Loucy (cell line): ENCODE results near the gene SPINT4.

ENCODE experiments used
- EZH2phosphoT487 ChIP-seq: fragments of 200-600 bp; IDR thresholded peaks from 2 replicates; pipeline ENCODE4 v1.6.1; 2018; ENCODE audit warnings: antibody characterized with exemption, mild to moderate bottlenecking, moderate library complexity, borderline replicate concordance
- TF ChIP-seq, protein P1 (sequence below): fragments of 200-600 bp; sonication (generic); conservative IDR thresholded peaks from 2 replicates; pipeline ENCODE4 v1.5.1; 2014; ENCODE audit warnings: mild to moderate bottlenecking, antibody characterized with exemption, low read length

GRCh38 chr20:45735552-45735951 is 13.4 kb downstream of the SPINT4 start:
- TF ChIP-seq, protein P1, sequence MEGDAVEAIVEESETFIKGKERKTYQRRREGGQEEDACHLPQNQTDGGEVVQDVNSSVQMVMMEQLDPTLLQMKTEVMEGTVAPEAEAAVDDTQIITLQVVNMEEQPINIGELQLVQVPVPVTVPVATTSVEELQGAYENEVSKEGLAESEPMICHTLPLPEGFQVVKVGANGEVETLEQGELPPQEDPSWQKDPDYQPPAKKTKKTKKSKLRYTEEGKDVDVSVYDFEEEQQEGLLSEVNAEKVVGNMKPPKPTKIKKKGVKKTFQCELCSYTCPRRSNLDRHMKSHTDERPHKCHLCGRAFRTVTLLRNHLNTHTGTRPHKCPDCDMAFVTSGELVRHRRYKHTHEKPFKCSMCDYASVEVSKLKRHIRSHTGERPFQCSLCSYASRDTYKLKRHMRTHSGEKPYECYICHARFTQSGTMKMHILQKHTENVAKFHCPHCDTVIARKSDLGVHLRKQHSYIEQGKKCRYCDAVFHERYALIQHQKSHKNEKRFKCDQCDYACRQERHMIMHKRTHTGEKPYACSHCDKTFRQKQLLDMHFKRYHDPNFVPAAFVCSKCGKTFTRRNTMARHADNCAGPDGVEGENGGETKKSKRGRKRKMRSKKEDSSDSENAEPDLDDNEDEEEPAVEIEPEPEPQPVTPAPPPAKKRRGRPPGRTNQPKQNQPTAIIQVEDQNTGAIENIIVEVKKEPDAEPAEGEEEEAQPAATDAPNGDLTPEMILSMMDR = no peak
- TF ChIP-seq EZH2phosphoT487 = no peak
